Karpas-422 (cell line): ENCODE data around the gene PACRG. TPM values are rescaled to one million over a fixed set of nuclear protein-coding genes. Genes with fewer than 3 reads are reported as not detected.
A peak's percentile ranks its signal among the peaks of the same experiment; 100 is the strongest.

ENCODE experiments used
- DNase-seq: peaks from one replicate; pipeline ENCODE4 v3.0.0-alpha.2; 2015
- H2AFZ ChIP-seq: fragments of 200-600 bp; sonication (generic); 2 replicates; pipeline ENCODE4 v1.6.1; 2014; ENCODE audit warnings: antibody characterized with exemption, low read length, mixed read lengths
- H3K27ac ChIP-seq: fragments of 200-600 bp; sonication (generic); 2 replicates; pipeline ENCODE4 v1.5.1; 2014; ENCODE audit warnings: mild to moderate bottlenecking, low read length, moderate library complexity
- H3K27me3 ChIP-seq: fragments of 200-600 bp; sonication (generic); 2 replicates; pipeline ENCODE4 v1.6.1; 2014; ENCODE audit warnings: low read length, mixed read lengths
- H3K36me3 ChIP-seq: fragments of 200-600 bp; sonication (generic); 2 replicates; pipeline ENCODE4 v1.6.1; 2014; ENCODE audit warnings: low read length, mixed read lengths; ENCODE audit not compliant: insufficient read depth
- H3K4me1 ChIP-seq: fragments of 200-600 bp; sonication (generic); 2 replicates; pipeline ENCODE4 v1.6.1; 2014; ENCODE audit warnings: mild to moderate bottlenecking, low read length, mixed read lengths
- H3K4me2 ChIP-seq: fragments of 200-600 bp; sonication (generic); 2 replicates; pipeline ENCODE4 v1.6.1; 2014; ENCODE audit warnings: low read length, low read depth, mild to moderate bottlenecking; ENCODE audit not compliant: poor library complexity, severe bottlenecking
- H3K4me3 ChIP-seq: fragments of 200-600 bp; sonication (generic); 2 replicates; pipeline ENCODE4 v1.5.1; 2014; ENCODE audit warnings: mild to moderate bottlenecking, antibody characterized with exemption, low read length, mixed read lengths
- H3K79me2 ChIP-seq: fragments of 200-600 bp; sonication (generic); 2 replicates; pipeline ENCODE4 v1.6.1; 2014; ENCODE audit warnings: mild to moderate bottlenecking, low read length, mixed read lengths
- H3K9ac ChIP-seq: fragments of 200-600 bp; sonication (generic); 2 replicates; pipeline ENCODE4 v1.6.0; 2014; ENCODE audit warnings: low read length
- H3K9me2 ChIP-seq: fragments of 200-600 bp; sonication (generic), shearing (Covaris generic); replicated peaks from 2 replicates; pipeline ENCODE4 v1.6.0; 2014; ENCODE audit warnings: mild to moderate bottlenecking, low read length, moderate library complexity; ENCODE audit not compliant: insufficient read depth
- H3K9me3 ChIP-seq: fragments of 300-700, 200-600 bp; sonication (generic); 2 replicates; pipeline ENCODE4 v1.6.1; 2014; ENCODE audit warnings: low read length, mixed read lengths
- H4K20me1 ChIP-seq: fragments of 200-600 bp; sonication (generic); 2 replicates; pipeline ENCODE4 v1.6.1; 2014; ENCODE audit warnings: mild to moderate bottlenecking, antibody characterized with exemption, low read length, low read depth; ENCODE audit not compliant: insufficient read depth
- small RNA-seq: library from RNA; depleted of rRNA; stranded (forward); fragments of <200 nt; gene quantifications from one replicate; pipeline ENCODE3, GENCODE V24; 2014
- total RNA-seq: library from RNA; depleted of rRNA; stranded (reverse); fragments of >200 nt; shearing (Covaris generic); gene quantifications from 2 replicates; pipeline ENCODE4 v1.2.3, GENCODE V29; 2014; ENCODE audit warnings: low replicate concordance; rRNA removed

PACRG gene
- total RNA-seq, 1 experiment from 2014 or later: not detected

- Histone ChIP-seq H3K4me2 (no peak overlapping the region), H3K4me3 (no peak overlapping the region), H4K20me1 (no peaks in the 10 kb centered on the region), H3K27ac (no peak overlapping the region), H3K9me3 (no peaks in the 10 kb centered on the region; the same call in 1 of the 2 replicates), H3K36me3 (no peaks in the 10 kb centered on the region), H2AFZ (no peak overlapping the region), H3K79me2 (no peaks in the 10 kb centered on the region), H3K9me2 (no peaks in the 10 kb centered on the region), H3K27me3 (no peaks in the 10 kb centered on the region), H3K4me1 (peaks cover 7% of the 10 kb centered on the region), H3K9ac (no peak overlapping the region)
- no peak for DNase-seq
These were observed 626.3 kb downstream of the PACRG start for GRCh38 chr6:163354085-163354484.

DNA sequence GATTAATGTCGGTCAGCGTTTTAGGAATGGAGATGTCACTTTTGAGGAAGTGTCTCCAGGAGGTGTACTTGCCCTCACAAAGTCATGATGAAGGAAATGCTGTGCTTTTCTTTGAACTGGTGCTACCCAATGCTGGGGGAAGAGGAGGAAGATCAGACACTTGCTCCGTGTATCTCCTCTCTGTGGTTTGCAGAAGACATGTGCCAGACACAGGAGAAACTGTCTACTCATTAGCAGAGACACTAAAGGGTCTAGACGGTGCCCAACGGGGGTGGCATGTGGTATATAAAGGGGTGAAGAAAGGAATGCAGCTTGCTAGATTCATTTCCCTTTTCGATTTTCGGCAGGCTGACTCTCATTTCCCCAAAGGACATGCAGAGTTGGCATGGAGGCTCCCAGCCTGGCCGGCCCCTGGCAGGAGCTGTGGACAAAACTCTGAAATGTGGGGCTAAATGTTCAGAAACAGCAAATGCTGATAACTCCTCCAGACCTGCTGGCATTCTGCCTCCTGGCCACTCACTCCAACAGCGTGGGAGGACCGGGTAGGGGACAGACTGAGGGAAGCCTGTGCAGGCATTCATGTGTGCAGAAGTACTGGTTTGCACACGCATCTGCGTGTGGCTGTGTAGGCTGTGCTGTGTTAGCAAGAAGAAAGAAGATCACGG is 627.1 kb downstream of the PACRG start:
- DNase-seq: no peak
- H3K27me3 ChIP-seq: no peaks in the 10 kb centered on the region
- H3K9me2 ChIP-seq: no peaks in the 10 kb centered on the region
- peak overlapping the region; percentile 15 for H3K4me2 ChIP-seq
- H3K4me1 ChIP-seq: peaks cover 7% of the 10 kb centered on the region
- H3K9ac ChIP-seq: no peak overlapping the region
- H3K36me3 ChIP-seq: no peaks in the 10 kb centered on the region
- H3K4me3 ChIP-seq: no peak overlapping the region
- H4K20me1 ChIP-seq: no peaks in the 10 kb centered on the region
- no peaks in the 10 kb centered on the region; the same call in 1 of the 2 replicates for H3K9me3 ChIP-seq
- H3K79me2 ChIP-seq: no peaks in the 10 kb centered on the region
- no peak overlapping the region for H3K27ac ChIP-seq
- no peak overlapping the region for H2AFZ ChIP-seq

DNA sequence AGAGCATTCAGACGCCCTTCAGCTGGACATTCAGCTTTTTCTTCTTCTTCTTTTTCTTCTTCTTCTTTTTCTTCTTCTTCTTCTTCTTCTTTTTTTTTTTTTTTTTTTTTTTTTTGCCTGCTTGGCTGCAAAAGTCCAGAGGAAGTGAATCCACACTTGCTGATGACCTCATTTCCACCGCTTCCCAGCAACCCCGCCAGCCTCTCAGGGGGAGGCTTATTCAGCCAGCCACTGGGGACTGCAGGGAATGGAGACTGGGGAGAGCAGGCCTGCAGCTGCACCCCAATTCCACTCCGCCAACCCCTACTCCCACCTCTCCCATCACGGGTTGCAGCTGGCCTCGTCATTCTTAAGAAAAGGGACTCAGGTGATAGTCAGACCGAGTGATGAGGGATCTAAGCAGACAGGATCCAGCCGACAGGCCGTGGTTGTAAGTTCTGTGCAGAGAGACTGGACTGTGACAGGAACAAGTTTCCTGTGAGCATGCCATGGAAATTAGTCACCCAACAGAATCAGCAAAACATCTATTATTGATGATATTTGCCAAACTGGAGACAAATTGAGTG is 627.7 kb downstream of the PACRG start:
- H3K9ac ChIP-seq: no peak overlapping the region

DNA sequence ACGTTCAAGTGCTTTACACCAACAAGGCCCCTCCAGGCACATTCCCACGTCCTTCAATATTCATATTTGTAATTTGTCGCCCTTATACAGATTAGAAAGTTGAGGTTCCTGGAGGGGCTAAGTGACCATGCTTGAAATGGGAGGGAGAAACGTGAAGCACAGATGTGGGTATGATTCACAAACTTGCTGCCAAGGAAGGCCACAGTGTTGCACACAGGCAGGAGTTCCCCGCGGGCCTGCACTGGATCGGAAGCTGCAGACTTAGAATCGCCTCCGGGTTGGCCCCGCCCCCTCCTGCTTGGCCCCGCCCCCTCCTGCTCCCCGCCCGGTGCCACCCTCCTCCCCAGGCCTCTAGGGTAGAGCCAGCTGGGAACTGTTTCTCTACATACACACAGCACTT is 628.5 kb downstream of the PACRG start:
- Histone ChIP-seq H2AFZ (no peak overlapping the region), H3K4me1 (peaks cover 7% of the 10 kb centered on the region), H3K9me2 (no peaks in the 10 kb centered on the region), H4K20me1 (no peaks in the 10 kb centered on the region), H3K36me3 (no peaks in the 10 kb centered on the region), H3K4me2 (no peak overlapping the region), H3K27me3 (no peaks in the 10 kb centered on the region), H3K4me3 (no peak overlapping the region), H3K9me3 (no peaks in the 10 kb centered on the region; the same call in 1 of the 2 replicates), H3K9ac (no peak overlapping the region), H3K27ac (no peak overlapping the region), H3K79me2 (no peaks in the 10 kb centered on the region)
- no peak for DNase-seq

More for the DNA sequence above, 627.7 kb downstream of the PACRG start:
- Histone ChIP-seq H3K27ac (no peak overlapping the region), H3K9me2 (no peaks in the 10 kb centered on the region), H3K9me3 (no peaks in the 10 kb centered on the region; the same call in 1 of the 2 replicates), H3K4me2 (peak overlapping the region; percentile 15), H3K4me1 (peaks cover 7% of the 10 kb centered on the region), H3K4me3 (no peak overlapping the region), H3K79me2 (no peaks in the 10 kb centered on the region), H3K36me3 (no peaks in the 10 kb centered on the region), H3K27me3 (no peaks in the 10 kb centered on the region), H4K20me1 (no peaks in the 10 kb centered on the region), H2AFZ (no peak overlapping the region)
- no peak for DNase-seq

- Histone ChIP-seq H3K4me2 (no peak overlapping the region), H3K4me1 (peaks cover 7% of the 10 kb centered on the region), H3K27ac (no peak overlapping the region), H3K79me2 (no peaks in the 10 kb centered on the region), H3K36me3 (no peaks in the 10 kb centered on the region), H4K20me1 (no peaks in the 10 kb centered on the region), H3K9me2 (no peaks in the 10 kb centered on the region), H3K27me3 (no peaks in the 10 kb centered on the region), H2AFZ (no peak overlapping the region), H3K9ac (no peak overlapping the region), H3K4me3 (no peak overlapping the region), H3K9me3 (no peaks in the 10 kb centered on the region)
- no peak for DNase-seq
These were observed 629.0 kb downstream of the PACRG start for GRCh38 chr6:163356743-163357142.

GRCh38 chr6:163364641-163365040 is 636.9 kb downstream of the PACRG start:
- no peaks in the 10 kb centered on the region for H3K79me2 ChIP-seq
- H3K9me2 ChIP-seq: no peaks in the 10 kb centered on the region
- no peak overlapping the region for H2AFZ ChIP-seq
- no peaks in the 10 kb centered on the region for H3K4me1 ChIP-seq
- no peak overlapping the region for H3K4me3 ChIP-seq
- H3K4me2 ChIP-seq: no peak overlapping the region
- H3K9ac ChIP-seq: no peak overlapping the region
- H3K27me3 ChIP-seq: no peaks in the 10 kb centered on the region
- H3K36me3 ChIP-seq: no peaks in the 10 kb centered on the region
- no peaks in the 10 kb centered on the region for H3K9me3 ChIP-seq
- no peak overlapping the region for H3K27ac ChIP-seq
- H4K20me1 ChIP-seq: no peaks in the 10 kb centered on the region
- DNase-seq: no peak

Small RNAs within 50 kb of the gene (small RNA-seq; reads per million reads assigned to genes)
- not detected for gene AL031121.1
- gene AL590286.1: not detected

Other genes with a start within 250 kb of the PACRG start
- gene PRKN, start 208 bp upstream of the PACRG start, total RNA-seq: not detected in 2 replicates